Upper lobe of right lung (tissue), 1 donor: Measurements from ENCODE around the gene MORN5. TPM values are rescaled to one million over a fixed set of nuclear protein-coding genes. Genes with fewer than 3 reads are reported as not detected.

ENCODE experiments used
- ATAC-seq: fragments of 200-7000 bp; cut with Tn5 transposase; one replicate; pipeline ENCODE4 v1.9.1; 2020; ENCODE audit warnings: mild to moderate bottlenecking, moderate library complexity
- DNase-seq: peaks from one replicate; pipeline ENCODE4 v3.0.0-alpha.2; 2020
- H3K27ac ChIP-seq: fragments of 200-600 bp; one replicate; pipeline ENCODE4 v1.8.0; 2022
- H3K27me3 ChIP-seq: fragments of 200-600 bp; one replicate; pipeline ENCODE4 v1.8.0; 2022; ENCODE audit warnings: mild to moderate bottlenecking
- H3K36me3 ChIP-seq: fragments of 200-600 bp; one replicate; pipeline ENCODE4 v1.8.0; 2022
- H3K4me1 ChIP-seq: fragments of 200-600 bp; one replicate; pipeline ENCODE4 v1.8.0; 2022
- H3K4me3 ChIP-seq: fragments of 200-600 bp; one replicate; pipeline ENCODE4 v1.8.0; 2022; ENCODE audit warnings: mild to moderate bottlenecking
- H3K9me3 ChIP-seq: fragments of 200-600 bp; one replicate; pipeline ENCODE4 v1.8.0; 2022
- CTCF ChIP-seq: fragments of 200-600 bp; IDR thresholded peaks from one replicate; pipeline ENCODE4 v1.8.0; 2022; ENCODE audit warnings: antibody characterized with exemption
- intact Hi-C: fragments of 100-400 bp; cut with DNase I; formaldehyde crosslinking; loops from one replicate; pipeline ENCODE4 v1.11.0; 2022
- total RNA-seq: library from RNA; stranded (reverse); fragmentation: NEBNext Ultra II Directional; extraction: Animal tissue kit (Norgen Biotek cat#: 25700); gene quantifications from one replicate; pipeline ENCODE4 v1.2.1, GENCODE V29; 2021
- donor health status: DM: no; HTN: yes; CAD: no; lungs with severe emphysema.

Gene MORN5
- total RNA-seq, 1 donor from 2014 or later: not detected

- no peak for TF ChIP-seq CTCF
- Histone ChIP-seq H3K27me3 (peaks cover 94% of the 10 kb centered on the region), H3K4me1 (peaks cover 17% of the 10 kb centered on the region), H3K36me3 (no peaks in the 10 kb centered on the region), H3K27ac (no peak overlapping the region), H3K9me3 (no peaks in the 10 kb centered on the region), H3K4me3 (no peak overlapping the region)
- intact Hi-C loops: no loop called here
- DNase-seq: no peak
- ATAC-seq: no peak
These were observed 56.0 kb downstream of the MORN5 start for GRCh38 chr9:122215663-122216062.

- H3K4me3 ChIP-seq: no peak overlapping the region
- no peak for ATAC-seq
- no peaks in the 10 kb centered on the region for H3K36me3 ChIP-seq
- no peak overlapping the region for H3K27ac ChIP-seq
- no peak for DNase-seq
- H3K4me1 ChIP-seq: peaks cover 17% of the 10 kb centered on the region
- intact Hi-C loops: no loop called here
- TF ChIP-seq CTCF: no peak
- H3K9me3 ChIP-seq: no peaks in the 10 kb centered on the region
- H3K27me3 ChIP-seq: peaks cover 99% of the 10 kb centered on the region
These were observed 56.6 kb downstream of the MORN5 start for GRCh38 chr9:122216138-122216797.

GRCh38 chr9:122216798-122217418 lies 57.2 kb downstream of the MORN5 start:
- Histone ChIP-seq H3K9me3 (no peaks in the 10 kb centered on the region), H3K27me3 (peaks cover 100% of the 10 kb centered on the region), H3K36me3 (no peaks in the 10 kb centered on the region), H3K27ac (no peak overlapping the region), H3K4me3 (no peak overlapping the region), H3K4me1 (peaks cover 17% of the 10 kb centered on the region)
- ATAC-seq (no peak), DNase-seq (no peak)
- TF ChIP-seq CTCF: no peak
- intact Hi-C loops: no loop called here

GRCh38 chr9:122217640-122218039 lies 57.9 kb downstream of the MORN5 start:
- Histone ChIP-seq H3K9me3 (no peaks in the 10 kb centered on the region), H3K36me3 (no peaks in the 10 kb centered on the region), H3K27ac (no peak overlapping the region), H3K4me1 (peaks cover 17% of the 10 kb centered on the region), H3K27me3 (peaks cover 100% of the 10 kb centered on the region), H3K4me3 (no peak overlapping the region)
- intact Hi-C loops: no loop called here
- ATAC-seq (no peak), DNase-seq (no peak)
- TF ChIP-seq CTCF: no peak

GRCh38 chr9:122218071-122218934 lies 58.6 kb downstream of the MORN5 start:
- no peak for TF ChIP-seq CTCF
- Histone ChIP-seq H3K4me1 (peaks cover 17% of the 10 kb centered on the region), H3K27ac (no peak overlapping the region), H3K36me3 (no peaks in the 10 kb centered on the region), H3K27me3 (peaks cover 96% of the 10 kb centered on the region), H3K9me3 (no peaks in the 10 kb centered on the region), H3K4me3 (no peak overlapping the region)
- ATAC-seq: no peak
- DNase-seq: no peak
- intact Hi-C loops: no loop called here
